Right cardiac atrium (tissue), 5 donors: Measurements from ENCODE around the gene TEX51. TPM values are rescaled to one million over a fixed set of nuclear protein-coding genes. Genes with fewer than 3 reads are reported as not detected.
A peak's percentile ranks its signal among the peaks of the same experiment; 100 is the strongest.

Experiments
- ATAC-seq, 2 donors: fragments of 200-7000 bp; cut with Tn5 transposase; one replicate each; pipeline versions ENCODE4 v1.8.0 to v1.9.1; 2020; ENCODE audit warnings: moderate library complexity in 2 of 2, mild to moderate bottlenecking in 1 of 2
- DNase-seq, 3 donors: peaks; one replicate each; pipeline ENCODE4 v3.0.0-alpha.2; 2020
- H3K27ac ChIP-seq: one replicate; pipeline ENCODE4 v1.5.1; 2013; ENCODE audit warnings: mild to moderate bottlenecking, low read length, control low read depth, moderate library complexity
- H3K27me3 ChIP-seq: one replicate; pipeline ENCODE4 v1.6.1; 2013; ENCODE audit not compliant: control insufficient read depth, insufficient read depth
- H3K4me1 ChIP-seq: one replicate; pipeline ENCODE4 v1.6.1; 2013; ENCODE audit warnings: low read length; ENCODE audit not compliant: control insufficient read depth, insufficient read depth
- H3K4me3 ChIP-seq: one replicate; pipeline ENCODE4 v1.5.1; 2013; ENCODE audit warnings: low read length, control low read depth
- H3K9me3 ChIP-seq: one replicate; pipeline ENCODE4 v1.6.1; 2013; ENCODE audit warnings: low read length; ENCODE audit not compliant: control insufficient read depth
- WGBS: extraction: QIAGEN DNeasy Blood & Tissue Kit; methylation state at CpG from one replicate; pipeline ENCODE4 v1.1.7; 2013; 5-methylcytosine and 5-hydroxymethylcytosine counted together
- intact Hi-C, 4 donors: fragments of 100-400 bp; cut with DNase I; formaldehyde crosslinking; loops; one replicate each; pipeline versions ENCODE4 v1.11.0 to v1.14.0; 2022 to 2023
- polyA plus RNA-seq: library from polyadenylated mRNA; stranded (reverse); fragments of 200-250 nt; gene quantifications from one replicate; pipeline ENCODE4 v1.2.3, GENCODE V29; 2013
- total RNA-seq, 4 donors: library from RNA; stranded (reverse); fragmentation: NEBNext Ultra II Directional; extraction: Animal tissue kit (Norgen Biotek cat#: 25700); gene quantifications; one replicate each; pipeline ENCODE4 v1.2.1, GENCODE V29; 2021
- donor health status: healthy with polysubstance abuse.
- donor health status: DM: no; HTN: yes; CAD: no.
- donor health status: DM: no; HTN: no; CAD: no.
- donor health status: DM: no; HTN: yes; CAD: no; lungs with severe emphysema.
- donor health status: DM: yes; HTN: yes; CAD: no.

Gene TEX51
- total and polyA plus RNA-seq, 5 donors = not detected

- WGBS = 92% methylated on average over 4 of the region's 4 CpGs
- H3K4me1 ChIP-seq = no peaks in the 10 kb centered on the region
- H3K4me3 ChIP-seq = no peak overlapping the region
- ATAC-seq (no peak), DNase-seq (no peak)
- intact Hi-C loops = no loop called here
- H3K9me3 ChIP-seq = no peaks in the 10 kb centered on the region
- no peak overlapping the region for H3K27ac ChIP-seq
- no peaks in the 10 kb centered on the region for H3K27me3 ChIP-seq
Measured at GRCh38 chr2:126943612-126944348, 45.1 kb downstream of the TEX51 start.

- ATAC-seq (no peak), DNase-seq (peak in 1 of 3 donors; percentile 42)
- Histone ChIP-seq H3K27me3 (no peaks in the 10 kb centered on the region), H3K4me1 (no peaks in the 10 kb centered on the region), H3K9me3 (no peaks in the 10 kb centered on the region), H3K4me3 (no peak overlapping the region), H3K27ac (no peak overlapping the region)
- intact Hi-C loops = no loop called here
- WGBS = 31% methylated on average over 6 of the region's 6 CpGs
Measured at GRCh38 chr2:126945118-126945517, 46.4 kb downstream of the TEX51 start.

GRCh38 chr2:126946318-126947102 lies 47.8 kb downstream of the TEX51 start:
- ATAC-seq = no peak
- H3K27ac ChIP-seq = no peak overlapping the region
- intact Hi-C loops = no loop called here
- WGBS = 72% methylated on average over 7 of the region's 7 CpGs
- H3K4me1 ChIP-seq = no peaks in the 10 kb centered on the region
- H3K4me3 ChIP-seq = no peak overlapping the region
- H3K27me3 ChIP-seq = no peaks in the 10 kb centered on the region
- no peak for DNase-seq
- H3K9me3 ChIP-seq = no peaks in the 10 kb centered on the region

- 80% methylated on average over 6 of the region's 6 CpGs for WGBS
- Histone ChIP-seq H3K4me1 (no peaks in the 10 kb centered on the region), H3K4me3 (no peak overlapping the region), H3K27me3 (no peaks in the 10 kb centered on the region), H3K27ac (no peak overlapping the region), H3K9me3 (no peaks in the 10 kb centered on the region)
- ATAC-seq = no peak
- no peak for DNase-seq
- intact Hi-C loops = no loop called here
Measured at GRCh38 chr2:126947103-126947429, 48.4 kb downstream of the TEX51 start.

GRCh38 chr2:126949775-126950174 lies 51.1 kb downstream of the TEX51 start:
- no peak overlapping the region for H3K27ac ChIP-seq
- ATAC-seq (no peak), DNase-seq (no peak)
- H3K4me3 ChIP-seq = no peak overlapping the region
- H3K9me3 ChIP-seq = no peaks in the 10 kb centered on the region
- H3K27me3 ChIP-seq = no peaks in the 10 kb centered on the region
- intact Hi-C loops = no loop called here
- WGBS = 89% methylated on average over 9 of the region's 9 CpGs
- H3K4me1 ChIP-seq = no peaks in the 10 kb centered on the region

GRCh38 chr2:126950504-126950903 lies 51.8 kb downstream of the TEX51 start:
- Histone ChIP-seq H3K4me3 (no peak overlapping the region), H3K27me3 (no peaks in the 10 kb centered on the region), H3K9me3 (no peaks in the 10 kb centered on the region), H3K27ac (no peak overlapping the region), H3K4me1 (no peaks in the 10 kb centered on the region)
- WGBS = 69% methylated on average over 3 of the region's 3 CpGs
- ATAC-seq = no peak
- intact Hi-C loops = no loop called here
- no peak for DNase-seq

Other genes with a start within 250 kb of the TEX51 start
- gene GYPC, start 242.7 kb upstream of the TEX51 start, total RNA-seq = 10 to 100 TPM; 83.2 to 98.1 (median 88.3) TPM
- gene GYPC, start 242.7 kb upstream of the TEX51 start, polyA plus RNA-seq = 113 TPM
- 10 to 100 TPM in 3 of 4 donors, 1 to 10 TPM in 1; 6.6 to 12.0 (median 10.4) TPM for gene BIN1, start 208.3 kb downstream of the TEX51 start, total RNA-seq
- 5.9 TPM for gene BIN1, start 208.3 kb downstream of the TEX51 start, polyA plus RNA-seq